VCaP (cell line): ENCODE results near the gene NME4.

Experiments
- H3K27ac ChIP-seq: fragments of 450-650 bp; 2 replicates; pipeline ENCODE4 v1.5.1; 2017
- CTCF ChIP-seq: fragments of 450-650 bp; conservative IDR thresholded peaks from 2 replicates; pipeline ENCODE4 v1.5.1; 2017; ENCODE audit warnings: mild to moderate bottlenecking, moderate library complexity

NME4 gene

GRCh38 chr16:353404-354290 is 43.4 kb upstream of the NME4 start:
- TF ChIP-seq CTCF, result no peak
- no peak overlapping the region for H3K27ac ChIP-seq

GRCh38 chr16:354291-354881 is 42.6 kb upstream of the NME4 start:
- no peak overlapping the region for H3K27ac ChIP-seq
- TF ChIP-seq CTCF, result no peak

- no peak overlapping the region for H3K27ac ChIP-seq
- TF ChIP-seq CTCF, result no peak
Measured at GRCh38 chr16:354971-355461, 42.0 kb upstream of the NME4 start.

GRCh38 chr16:356741-357140 is 40.3 kb upstream of the NME4 start:
- H3K27ac ChIP-seq, result no peak overlapping the region
- no peak for TF ChIP-seq CTCF

- H3K27ac ChIP-seq, result no peak overlapping the region
- no peak for TF ChIP-seq CTCF
Measured at GRCh38 chr16:359067-359763, 37.8 kb upstream of the NME4 start.

GRCh38 chr16:359871-360697 is 36.9 kb upstream of the NME4 start:
- TF ChIP-seq CTCF, result no peak

More at GRCh38 chr16:359871-360697, 36.9 kb upstream of the NME4 start:
- H3K27ac ChIP-seq, result no peak overlapping the region
